Spinal cord (tissue), 10 donors: ENCODE measurements around the gene PRKN. TPM values are rescaled to one million over a fixed set of nuclear protein-coding genes. Genes with fewer than 3 reads are reported as not detected.
A peak's percentile ranks its signal among the peaks of the same experiment; 100 is the strongest.
"Not testable (repeated sequence)": the region's sequence is repeated elsewhere in the genome, so short reads cannot be mapped to it uniquely, and the experiment has no call there.

Experiments
- DNase-seq, 6 donors: peaks; one replicate each; pipeline versions ENCODE4 v3.0.0 to v3.0.0-alpha.2; 2013 to 2015; ENCODE audit warnings: low spot score in 6 of 6, low read depth in 4 of 6
- H3K27ac ChIP-seq: one replicate; pipeline ENCODE4 v1.5.1; 2013; ENCODE audit warnings: low read depth, low read length, control low read depth
- H3K27me3 ChIP-seq: one replicate; pipeline ENCODE4 v1.6.1; 2013; ENCODE audit warnings: low read length; ENCODE audit not compliant: control insufficient read depth, insufficient read depth
- H3K36me3 ChIP-seq: one replicate; pipeline ENCODE4 v1.6.1; 2013; ENCODE audit warnings: low read length; ENCODE audit not compliant: control insufficient read depth, insufficient read depth
- H3K4me1 ChIP-seq: one replicate; pipeline ENCODE4 v1.6.1; 2013; ENCODE audit warnings: low read length; ENCODE audit not compliant: control insufficient read depth, insufficient read depth
- H3K4me3 ChIP-seq: one replicate; pipeline ENCODE4 v1.5.1; 2013; ENCODE audit warnings: low read depth, low read length, control low read depth
- H3K9me3 ChIP-seq: one replicate; pipeline ENCODE4 v1.6.1; 2013; ENCODE audit warnings: low read length; ENCODE audit not compliant: control insufficient read depth, insufficient read depth
- WGBS: methylation state at CpG from one replicate; pipeline ENCODE4 v1.1.5; 2013; ENCODE audit warnings: missing lambda C conversion rate; ENCODE audit not compliant: insufficient coverage; 5-methylcytosine and 5-hydroxymethylcytosine counted together
- polyA plus RNA-seq, 2 donors: library from polyadenylated mRNA; unstranded; fragments of 120-200 nt; gene quantifications; one replicate each; pipeline ENCODE4 v1.2.1, GENCODE V29; 2013; ENCODE audit not compliant: insufficient read length in 2 of 2
- total RNA-seq, 2 donors: library from RNA; depleted of rRNA in 1 of 2; stranded (reverse); fragments of 120-200 nt in 1 of 2; fragments of >200 nt in 1 of 2; gene quantifications; one replicate each; pipeline versions ENCODE4 v1.2.3 to v1.2.4, GENCODE V29; 2013 to 2014
- donor health status: healthy.

The PRKN gene
- total and polyA plus RNA-seq, 4 donors: 7.4 to 9.5 (median 8.4) TPM

DNA sequence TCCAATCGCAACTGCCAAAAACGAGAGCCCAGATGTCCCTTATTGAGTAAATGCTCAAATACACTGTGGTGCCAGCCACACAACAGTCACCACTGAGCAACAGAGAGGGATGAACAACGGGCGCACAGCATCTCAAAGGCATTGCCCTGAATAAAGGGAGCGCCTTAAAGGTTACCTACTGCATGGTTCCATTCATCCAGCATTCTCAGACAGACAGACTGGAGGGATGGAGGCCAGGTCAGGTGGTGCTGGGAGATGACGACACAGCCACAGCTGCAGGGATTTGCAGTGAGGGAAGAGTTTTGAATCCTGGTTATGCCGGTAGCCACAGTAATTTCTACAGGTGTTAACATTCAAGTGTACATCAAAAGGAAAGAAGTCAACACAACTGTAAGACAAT lies 838.2 kb downstream of the PRKN start:
- Histone ChIP-seq H3K4me1 (peaks cover 18% of the 10 kb centered on the region), H3K4me3 (no peak overlapping the region), H3K27ac (peak overlapping the region; percentile 69), H3K9me3 (no peaks in the 10 kb centered on the region), H3K27me3 (no peaks in the 10 kb centered on the region), H3K36me3 (no peaks in the 10 kb centered on the region)
- 42% methylated on average over 4 of the region's 7 CpGs for WGBS
- peak in 2 of 6 donors; percentile 27 to 30 for DNase-seq

DNA sequence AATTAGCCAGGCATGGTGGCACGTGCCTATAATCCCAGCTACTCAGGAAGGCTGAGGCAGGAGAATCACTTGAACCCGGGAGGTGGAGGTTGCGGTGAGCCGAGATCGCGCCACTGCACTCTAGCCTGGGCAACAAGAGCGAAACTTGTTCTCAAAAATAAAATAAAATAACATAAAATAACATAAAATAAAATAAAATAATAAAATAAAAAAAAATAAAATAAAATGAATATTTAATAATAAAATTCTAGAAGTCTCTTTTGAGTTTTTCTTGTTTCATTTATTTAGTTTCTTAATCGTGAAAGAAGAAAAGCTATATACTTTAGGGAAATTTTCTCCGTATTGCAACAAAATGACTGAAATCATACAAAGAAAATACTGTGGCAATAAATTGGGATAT lies 841.0 kb downstream of the PRKN start:
- H3K4me3 ChIP-seq, H3K36me3 ChIP-seq, H3K27me3 ChIP-seq, H3K27ac ChIP-seq, DNase-seq, H3K9me3 ChIP-seq: not testable (repeated sequence)
- WGBS: no CpG with 5 or more reads among the region's 9 CpGs
- H3K4me1 ChIP-seq: peaks cover 18% of the 10 kb centered on the region

DNA sequence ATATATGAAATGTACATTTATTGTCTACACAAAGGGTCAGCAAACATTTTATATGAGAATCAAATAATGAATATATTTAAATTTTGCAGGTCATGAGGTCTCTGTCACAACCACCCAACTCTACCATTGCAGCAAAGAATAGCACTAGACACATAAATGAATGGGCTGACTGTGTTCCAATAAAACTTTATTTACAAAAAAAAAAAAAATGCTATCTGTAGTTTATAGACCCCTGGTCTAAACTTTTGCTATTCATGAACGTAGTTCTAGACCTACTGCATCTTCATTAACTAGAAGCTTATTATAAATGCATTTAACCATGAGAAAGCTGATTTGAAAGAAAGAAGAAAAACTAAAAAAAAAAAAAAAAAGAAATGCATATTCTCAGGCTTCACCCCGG lies 842.8 kb downstream of the PRKN start:
- DNase-seq: no peak
- Histone ChIP-seq H3K4me1 (peaks cover 6% of the 10 kb centered on the region), H3K27ac (no peak overlapping the region), H3K9me3 (no peaks in the 10 kb centered on the region), H3K4me3 (no peak overlapping the region), H3K27me3 (no peaks in the 10 kb centered on the region), H3K36me3 (no peaks in the 10 kb centered on the region)
- WGBS: 100% methylated on average over 1 of the region's 2 CpGs

DNA sequence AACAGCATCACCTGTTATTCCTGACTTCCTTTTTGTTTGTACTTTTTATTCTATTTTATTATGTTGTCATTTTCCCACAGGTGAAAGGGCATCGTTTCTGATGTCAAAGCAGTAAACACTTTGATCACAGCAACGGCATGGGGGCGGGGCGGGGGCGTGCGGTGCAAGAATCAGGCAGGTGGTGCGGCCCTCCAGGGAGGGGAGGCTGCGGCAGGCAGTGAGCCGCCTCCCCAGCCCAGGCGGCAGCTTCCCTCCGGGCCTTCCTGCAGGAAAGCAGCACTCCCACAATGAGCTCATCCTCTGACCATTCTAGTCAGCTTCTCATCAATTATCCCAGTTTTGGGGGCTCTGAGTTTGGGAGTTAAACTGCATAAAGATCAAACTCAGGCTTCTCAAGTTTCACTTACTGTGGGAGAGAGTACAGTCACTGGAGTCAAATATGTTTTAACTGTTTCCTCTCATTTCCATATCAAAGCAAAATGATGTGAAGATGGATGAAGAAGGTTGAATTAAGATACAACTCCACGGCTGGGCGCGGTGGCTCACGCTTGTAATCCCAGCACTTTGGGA lies 845.3 kb downstream of the PRKN start:
- Histone ChIP-seq H3K4me3 (no peak overlapping the region), H3K27me3 (no peaks in the 10 kb centered on the region), H3K36me3 (no peaks in the 10 kb centered on the region), H3K9me3 (no peaks in the 10 kb centered on the region), H3K4me1 (no peaks in the 10 kb centered on the region), H3K27ac (no peak overlapping the region)
- DNase-seq: no peak
- 61% methylated on average over 10 of the region's 15 CpGs for WGBS

DNA sequence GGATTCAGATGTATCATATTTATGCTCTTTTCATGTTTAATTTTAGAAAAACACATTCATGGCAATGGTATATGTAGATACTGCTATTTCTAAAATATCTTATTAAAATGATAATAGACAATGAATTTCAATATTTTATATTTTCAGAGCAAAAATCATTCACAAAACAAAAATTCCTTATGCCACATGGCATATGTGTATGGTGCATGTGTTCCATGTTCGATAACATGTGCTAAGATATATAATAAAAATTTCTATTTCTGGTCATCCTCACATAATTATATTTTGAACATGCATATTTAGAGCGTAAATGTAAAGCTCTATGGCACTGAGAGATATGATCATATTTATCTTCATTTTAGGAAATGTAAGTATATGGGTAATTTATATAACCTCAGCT lies 847.5 kb downstream of the PRKN start:
- H3K4me1 ChIP-seq: no peaks in the 10 kb centered on the region
- H3K27ac ChIP-seq: no peak overlapping the region
- H3K27me3 ChIP-seq: no peaks in the 10 kb centered on the region
- no peaks in the 10 kb centered on the region for H3K9me3 ChIP-seq
- DNase-seq: peak in 1 of 6 donors; percentile 44
- H3K36me3 ChIP-seq: no peaks in the 10 kb centered on the region
- WGBS: no CpG with 5 or more reads among the region's 2 CpGs
- H3K4me3 ChIP-seq: no peak overlapping the region

DNA sequence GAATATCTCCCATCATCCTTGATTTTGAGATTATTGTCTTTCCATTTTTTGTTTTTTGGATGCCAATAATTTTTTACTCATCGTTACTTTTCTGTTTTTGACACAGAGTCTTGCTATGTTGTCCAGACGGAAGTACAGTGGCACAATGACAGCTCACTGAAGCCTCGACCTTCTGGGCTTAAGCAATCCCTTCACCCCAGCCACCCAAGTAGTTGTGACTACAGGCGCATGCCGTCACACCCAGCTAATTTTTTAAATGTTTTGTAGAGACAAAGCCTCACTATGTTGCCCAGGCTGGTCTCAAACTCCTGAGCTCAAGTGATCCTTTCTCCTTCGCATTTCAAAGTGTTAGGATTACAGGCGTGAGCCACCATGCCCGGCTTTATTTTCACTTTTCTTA lies 851.3 kb downstream of the PRKN start:
- 88% methylated on average over 3 of the region's 8 CpGs for WGBS
- H3K4me3 ChIP-seq: no peak overlapping the region
- DNase-seq: no peak

DNA sequence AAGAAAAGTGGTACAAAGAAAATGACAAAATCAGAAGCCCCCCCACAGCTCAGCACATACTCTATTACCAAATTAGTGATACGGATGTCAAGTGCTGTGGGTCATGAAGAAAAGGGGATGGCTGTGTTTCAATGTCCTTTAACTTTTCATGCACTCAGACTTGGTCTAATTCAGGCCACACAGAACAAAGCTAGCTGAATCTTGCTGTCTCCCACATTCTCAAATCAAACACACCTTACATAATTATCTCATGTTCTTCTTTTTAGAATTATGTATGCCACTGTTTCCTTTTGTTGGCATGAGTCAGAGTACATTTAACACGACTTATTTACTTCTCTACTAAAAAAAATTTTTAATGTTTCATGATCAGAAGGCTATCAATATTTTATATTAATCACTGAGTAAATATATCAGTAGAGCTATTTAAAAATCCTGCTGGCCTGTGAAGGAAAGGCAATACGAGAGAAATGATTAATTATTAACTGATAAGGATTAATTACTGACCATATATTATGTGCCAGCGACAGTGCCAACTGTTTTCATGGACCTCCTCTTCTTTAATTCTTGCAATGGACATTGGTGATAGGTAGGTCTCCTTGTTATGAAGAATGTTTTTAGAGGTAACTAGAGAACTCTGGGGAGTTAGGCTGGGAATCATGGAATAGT lies 857.2 kb downstream of the PRKN start:
- Histone ChIP-seq H3K4me3 (no peak overlapping the region), H3K27me3 (no peaks in the 10 kb centered on the region)
- WGBS: no CpG with 5 or more reads among the region's 4 CpGs

More for the DNA sequence above, 851.3 kb downstream of the PRKN start:
- H3K9me3 ChIP-seq: peaks cover 2% of the 10 kb centered on the region
- no peaks in the 10 kb centered on the region for H3K4me1 ChIP-seq
- H3K36me3 ChIP-seq: no peaks in the 10 kb centered on the region
- no peak overlapping the region for H3K27ac ChIP-seq
- H3K27me3 ChIP-seq: no peaks in the 10 kb centered on the region

DNA sequence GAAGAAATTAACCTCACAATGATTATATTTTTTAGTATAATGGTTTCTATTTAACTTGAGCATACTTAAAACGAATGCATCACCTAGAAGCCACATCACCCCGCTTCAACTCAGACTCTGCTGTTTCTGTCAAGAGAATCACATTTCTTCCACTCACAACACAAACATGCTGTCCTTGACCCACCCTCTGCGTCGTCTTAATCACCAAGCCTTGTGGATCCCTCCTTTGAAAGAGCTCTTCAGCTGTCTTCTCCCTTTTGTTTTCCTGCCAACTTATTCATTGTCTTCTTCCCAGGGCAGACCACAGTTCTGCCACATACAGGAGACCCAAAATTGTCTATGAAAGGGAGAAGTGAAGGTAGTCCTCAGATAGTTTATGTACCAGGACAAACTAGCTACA lies 858.1 kb downstream of the PRKN start:
- 67% methylated on average over 3 of the region's 4 CpGs for WGBS
- Histone ChIP-seq H3K4me3 (no peak overlapping the region), H3K9me3 (peaks cover 2% of the 10 kb centered on the region)

More for the DNA sequence above, 857.2 kb downstream of the PRKN start:
- H3K36me3 ChIP-seq: no peaks in the 10 kb centered on the region
- peaks cover 2% of the 10 kb centered on the region for H3K9me3 ChIP-seq
- no peak for DNase-seq
- no peaks in the 10 kb centered on the region for H3K4me1 ChIP-seq
- no peak overlapping the region for H3K27ac ChIP-seq

DNA sequence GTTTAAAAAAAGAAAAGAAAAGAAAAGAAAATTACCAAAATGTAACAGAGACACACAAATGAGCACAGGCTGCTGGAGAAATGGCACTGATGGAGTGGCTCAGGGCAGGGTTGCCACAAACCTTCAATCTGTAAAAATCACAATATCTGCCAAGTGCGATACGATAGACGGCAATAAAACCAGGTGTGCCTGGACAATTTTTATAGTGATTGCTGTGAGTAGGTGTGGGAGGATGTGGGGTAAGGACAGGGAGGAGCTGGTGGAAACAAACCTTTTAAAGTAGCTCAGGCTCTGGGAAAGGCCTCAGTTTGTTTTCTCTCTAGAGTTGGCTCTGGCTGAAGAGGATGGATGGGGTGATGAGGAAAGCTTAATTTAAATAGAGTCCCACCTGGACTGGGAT lies 861.0 kb downstream of the PRKN start:
- 100% methylated on average over 3 of the region's 3 CpGs for whole genome bisulfite sequencing
- no peak overlapping the region for H3K27ac ChIP-seq
- no peaks in the 10 kb centered on the region for H3K9me3 ChIP-seq
- H3K36me3 ChIP-seq: no peaks in the 10 kb centered on the region
- no peak for DNase-seq
- H3K27me3 ChIP-seq: no peaks in the 10 kb centered on the region
- no peak overlapping the region for H3K4me3 ChIP-seq
- no peaks in the 10 kb centered on the region for H3K4me1 ChIP-seq

More for the DNA sequence above, 858.1 kb downstream of the PRKN start:
- no peak for DNase-seq
- no peak overlapping the region for H3K27ac ChIP-seq
- H3K36me3 ChIP-seq: no peaks in the 10 kb centered on the region
- no peaks in the 10 kb centered on the region for H3K4me1 ChIP-seq
- H3K27me3 ChIP-seq: no peaks in the 10 kb centered on the region

DNA sequence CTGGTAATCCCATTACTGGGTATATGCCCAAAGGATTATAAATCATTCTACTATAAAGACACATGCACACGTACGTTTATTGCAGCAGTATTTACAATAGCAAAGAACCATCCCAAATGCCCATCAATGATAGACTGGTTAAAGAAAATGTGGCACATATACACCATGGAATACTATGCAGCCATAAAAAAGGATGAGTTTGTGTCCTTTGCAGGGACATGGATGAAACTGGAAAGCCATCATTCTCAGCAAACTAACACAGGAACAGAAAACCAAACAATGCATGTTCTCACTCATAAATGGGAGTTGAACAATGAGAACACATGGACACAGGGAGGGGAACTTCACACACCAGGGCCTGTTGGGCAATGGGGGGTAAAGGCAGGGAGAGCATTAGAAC lies 866.5 kb downstream of the PRKN start:
- not testable (repeated sequence) for H3K27ac ChIP-seq, H3K4me1 ChIP-seq, H3K27me3 ChIP-seq, DNase-seq, H3K36me3 ChIP-seq, H3K9me3 ChIP-seq, H3K4me3 ChIP-seq
- no CpG with 5 or more reads among the region's 2 CpGs for WGBS
